Lower leg skin (tissue), 3 donors: ENCODE measurements around the gene TMEM170B.

ENCODE experiments used
- CTCF ChIP-seq, 3 donors: fragments of 450-650 bp; IDR thresholded peaks; one replicate each; pipeline ENCODE4 v1.5.1; 2016; ENCODE audit warnings: antibody characterized with exemption in 3 of 3, mild to moderate bottlenecking in 3 of 3, moderate library complexity in 2 of 3
- POLR2A ChIP-seq, 2 donors: fragments of 450-650 bp; IDR thresholded peaks; one replicate each; pipeline ENCODE4 v1.6.1; 2016 to 2017; ENCODE audit warnings: antibody characterized with exemption in 2 of 2, mild to moderate bottlenecking in 1 of 2, moderate library complexity in 1 of 2

- TF ChIP-seq CTCF (IDR thresholded peaks at IDR 0.05) (no peak), POLR2A (IDR thresholded peaks at IDR 0.05) (no peak)
Observed at GRCh38 chr6:11616200-11616611, 78.7 kb downstream of the TMEM170B start.
